DOHH2 (cell line): Measurements from ENCODE around the gene A4GALT.

Experiments
- EZH2phosphoT487 ChIP-seq: fragments of 200-600 bp; sonication (generic); IDR thresholded peaks from 2 replicates; pipeline ENCODE4 v1.6.1; 2017; ENCODE audit warnings: borderline replicate concordance, mild to moderate bottlenecking, antibody characterized with exemption, low read length, moderate library complexity, mixed read lengths
- TF ChIP-seq, protein P1 (sequence below): fragments of 200-600 bp; sonication (generic); IDR thresholded peaks from one replicate; pipeline ENCODE4 v1.5.1; 2014; ENCODE audit warnings: antibody characterized with exemption, mild to moderate bottlenecking, low read depth, low read length; ENCODE audit not compliant: poor library complexity, severe bottlenecking

DNA sequence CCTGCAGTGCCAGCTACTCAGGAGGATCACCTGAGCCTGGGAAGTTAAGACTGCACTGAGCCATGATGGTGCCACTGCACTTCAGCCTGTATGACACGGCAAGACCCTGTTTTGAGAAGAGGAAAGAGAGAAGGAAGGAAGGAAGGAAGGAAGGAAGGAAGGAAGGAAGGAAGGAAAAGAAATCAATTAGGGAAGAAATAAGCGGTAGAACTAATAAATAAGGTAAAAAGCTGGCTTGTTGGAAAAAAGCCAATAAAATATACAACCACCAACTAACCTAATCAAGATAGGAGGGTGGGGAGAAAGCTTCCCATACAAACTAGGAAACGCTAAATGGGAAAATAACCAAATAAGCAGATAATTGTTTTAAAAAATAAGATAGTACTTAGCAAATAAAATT is 12.3 kb downstream of the A4GALT start:
- TF ChIP-seq, protein P1, sequence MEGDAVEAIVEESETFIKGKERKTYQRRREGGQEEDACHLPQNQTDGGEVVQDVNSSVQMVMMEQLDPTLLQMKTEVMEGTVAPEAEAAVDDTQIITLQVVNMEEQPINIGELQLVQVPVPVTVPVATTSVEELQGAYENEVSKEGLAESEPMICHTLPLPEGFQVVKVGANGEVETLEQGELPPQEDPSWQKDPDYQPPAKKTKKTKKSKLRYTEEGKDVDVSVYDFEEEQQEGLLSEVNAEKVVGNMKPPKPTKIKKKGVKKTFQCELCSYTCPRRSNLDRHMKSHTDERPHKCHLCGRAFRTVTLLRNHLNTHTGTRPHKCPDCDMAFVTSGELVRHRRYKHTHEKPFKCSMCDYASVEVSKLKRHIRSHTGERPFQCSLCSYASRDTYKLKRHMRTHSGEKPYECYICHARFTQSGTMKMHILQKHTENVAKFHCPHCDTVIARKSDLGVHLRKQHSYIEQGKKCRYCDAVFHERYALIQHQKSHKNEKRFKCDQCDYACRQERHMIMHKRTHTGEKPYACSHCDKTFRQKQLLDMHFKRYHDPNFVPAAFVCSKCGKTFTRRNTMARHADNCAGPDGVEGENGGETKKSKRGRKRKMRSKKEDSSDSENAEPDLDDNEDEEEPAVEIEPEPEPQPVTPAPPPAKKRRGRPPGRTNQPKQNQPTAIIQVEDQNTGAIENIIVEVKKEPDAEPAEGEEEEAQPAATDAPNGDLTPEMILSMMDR: no peak
- no peak for TF ChIP-seq EZH2phosphoT487
